H1 (cell line): ENCODE results near the gene ZBTB43. TPM values are rescaled to one million over a fixed set of nuclear protein-coding genes. Genes with fewer than 3 reads are reported as not detected.

Source experiments
- ASH2L ChIP-seq: fragments of 200-600, 300-600 bp; sonication (generic); IDR thresholded peaks from one replicate; pipeline ENCODE4 v1.7.1; 2017; ENCODE audit warnings: low read length
- CREB1 ChIP-seq: IDR thresholded peaks from 2 replicates; pipeline ENCODE4 v1.6.1; 2012; ENCODE audit warnings: inconsistent platforms
- FOSL1 ChIP-seq: IDR thresholded peaks from 2 replicates; pipeline ENCODE4 v1.6.1; 2011; ENCODE audit warnings: mild to moderate bottlenecking, low read depth, low read length, moderate library complexity; ENCODE audit not compliant: insufficient read depth
- RAD21 ChIP-seq, 2 experiments: IDR thresholded peaks in 1 of 2; conservative IDR thresholded peaks in 1 of 2; 2 replicates each; pipeline ENCODE4 v1.6.1; 2011; ENCODE audit warnings: low read depth in 2 of 2, low read length in 2 of 2, improper control_type of control experiment in 1 of 2, inconsistent platforms in 1 of 2, mild to moderate bottlenecking in 1 of 2, moderate library complexity in 1 of 2
- SIN3A ChIP-seq, 2 experiments: IDR thresholded peaks in 1 of 2; conservative IDR thresholded peaks in 1 of 2; 2 replicates each; pipeline ENCODE4 v1.6.1; 2011 to 2012; ENCODE audit warnings: low read length in 2 of 2, improper control_type of control experiment in 1 of 2, low read depth in 1 of 2, mild to moderate bottlenecking in 1 of 2
- TAF7 ChIP-seq: optimal IDR thresholded peaks from 2 replicates; pipeline ENCODE3; 2011; ENCODE audit warnings: low read depth, mild to moderate bottlenecking, inconsistent platforms, low read length, moderate library complexity, borderline replicate concordance
- polyA plus RNA-seq, 7 experiments: library from polyadenylated mRNA; depleted of rRNA in 3 of 7; stranded (reverse) in 5 of 7; unstranded in 2 of 7; fragments of >200 nt in 5 of 7; fragments of 200-250 nt in 2 of 7; gene quantifications; 1 replicate in 5 of 7; 2 replicates in 1 of 7; 4 replicates in 1 of 7; pipeline versions ENCODE4 v1.2.1 to v1.2.3, GENCODE V29; 2011 to 2013; ENCODE audit warnings: missing spikeins in 2 of 7, mixed read lengths in 2 of 7
- total RNA-seq: library from RNA; stranded (reverse); fragmentation: NEBNext Ultra II Directional; extraction: Animal tissue kit (Norgen Biotek cat#: 25700); gene quantifications from 2 replicates; pipeline ENCODE4 v1.2.1, GENCODE V29; 2021

The ZBTB43 gene
- total and polyA plus RNA-seq, 2 of the 8 experiments (the other 6 are each of a cell fraction or from before 2014, with no cell fraction given): 4.1 to 16.7 TPM

DNA sequence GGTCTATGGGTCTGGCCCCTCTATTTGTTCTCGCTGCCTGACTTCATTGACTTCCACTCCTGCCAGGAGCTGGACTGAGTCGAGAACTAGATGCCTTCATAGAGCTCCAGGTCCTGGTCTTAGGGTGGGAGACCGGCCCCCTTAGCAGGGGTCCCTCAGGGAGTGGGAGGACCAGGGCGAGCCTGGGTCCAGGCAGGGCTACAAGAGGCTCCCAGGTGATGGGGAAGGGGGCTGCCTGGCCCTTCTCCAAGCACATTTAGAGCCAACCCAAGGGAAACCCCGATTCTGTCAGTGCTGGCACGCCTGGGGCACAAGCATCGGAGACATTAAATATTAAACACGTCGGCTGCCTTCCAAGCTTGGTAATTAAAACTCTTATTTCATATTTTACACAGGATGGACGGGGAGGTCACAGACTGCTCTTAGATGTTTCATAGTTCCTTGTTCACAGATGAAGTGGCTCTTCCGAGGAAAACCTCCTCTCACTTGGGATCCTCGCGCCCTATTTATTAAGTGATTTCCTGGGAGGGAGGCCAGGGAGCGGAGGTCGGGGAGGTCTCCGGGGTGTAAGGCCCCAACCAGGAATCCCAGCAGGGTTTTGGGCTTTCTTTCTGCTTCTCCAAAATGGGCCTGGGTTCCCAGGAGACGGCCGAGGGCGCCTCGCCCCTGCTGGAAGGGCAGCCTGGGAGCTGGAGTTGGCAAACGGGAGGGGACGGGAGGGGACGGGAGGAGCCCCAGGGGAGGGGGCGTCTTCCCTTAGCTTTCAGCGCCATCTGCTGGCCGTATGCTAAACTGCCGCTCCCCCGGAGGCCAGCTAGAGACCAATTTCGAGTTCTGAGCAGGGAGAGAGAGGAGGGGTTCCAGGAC, 23.4 kb upstream of the ZBTB43 start (continued):
- peak; percentile 97 to 98 for TF ChIP-seq RAD21 (IDR thresholded peaks at IDR 0.05 in 1 of 2, conservative IDR thresholded peaks at IDR 0.05 in 1 of 2; ENCODE audit: low read depth in 2 of 2, low read length in 2 of 2)
- TF ChIP-seq CREB1: no peak
- no peak for TF ChIP-seq ASH2L
- TF ChIP-seq FOSL1: no peak
- TF ChIP-seq SIN3A (conservative IDR thresholded peaks at IDR 0.05 in 1 of 2, IDR thresholded peaks at IDR 0.05 in 1 of 2; ENCODE audit: low read depth in 1 of 2, low read length in 2 of 2): 0 out of 4 replicates have a peak, but pooled peaks of 1 of the 2 experiments have one; percentile 48
- no peak for TF ChIP-seq TAF7
- TF ChIP-seq, all 59 proteins: peak for 6
